Cardiac muscle cell (in vitro differentiated cells and primary cell): ENCODE data around the gene PACS1. TPM values are rescaled to one million over a fixed set of nuclear protein-coding genes. Genes with fewer than 3 reads are reported as not detected.

Experiments
- DNase-seq, 2 donors: peaks; one replicate each; pipeline versions ENCODE4 v3.0.0 to v3.0.0-alpha.2; 2010 to 2017; ENCODE audit warnings: low read depth in 1 of 2, low spot score in 1 of 2
- H3K27ac ChIP-seq: fragments of 200-600 bp; sonication (generic); 2 replicates; pipeline ENCODE4 v1.5.1; 2016
- H3K27me3 ChIP-seq: fragments of 200-600 bp; sonication (generic); 2 replicates; pipeline ENCODE4 v1.6.0; 2016; ENCODE audit warnings: control low read depth
- H3K36me3 ChIP-seq: fragments of 200-600 bp; sonication (generic); 2 replicates; pipeline ENCODE4 v1.5.1; 2016; ENCODE audit warnings: control low read depth
- H3K4me1 ChIP-seq: fragments of 200-600 bp; sonication (generic); 2 replicates; pipeline ENCODE4 v1.8.1; 2017; ENCODE audit warnings: low read depth, mild to moderate bottlenecking, mixed run types
- H3K4me3 ChIP-seq: fragments of 200-600 bp; sonication (generic); 2 replicates; pipeline ENCODE4 v1.5.1; 2016; ENCODE audit warnings: mild to moderate bottlenecking
- H3K9me3 ChIP-seq: fragments of 200-600 bp; sonication (generic); 2 replicates; pipeline ENCODE4 v1.5.1; 2017; ENCODE audit warnings: low read depth, mild to moderate bottlenecking, control low read depth
- CTCF ChIP-seq: IDR thresholded peaks from 2 replicates; pipeline ENCODE4 v1.5.1; 2012; ENCODE audit warnings: low read depth, mild to moderate bottlenecking, low read length
- polyA plus RNA-seq: library from polyadenylated mRNA; unstranded; fragments of >200 nt; fragmentation: Nextera tagmentation; extraction: Ambion mirVana; gene quantifications from 2 replicates; pipeline ENCODE4 v1.2.1, GENCODE V29; 2016
- total RNA-seq: library from RNA; depleted of rRNA; stranded (reverse); fragments of >200 nt; gene quantifications from 2 replicates; pipeline ENCODE4 v1.2.3, GENCODE V29; 2016

The PACS1 gene
- total and polyA plus RNA-seq, 2 experiments from 2014 or later, result 61.6 to 62.1 TPM

- peak overlapping the region; percentile 73 for H3K27ac ChIP-seq
- DNase-seq, result no peak
- no peaks in the 10 kb centered on the region for H3K27me3 ChIP-seq
- peaks cover 6% of the 10 kb centered on the region for H3K4me1 ChIP-seq
- no peaks in the 10 kb centered on the region for H3K9me3 ChIP-seq
- peak overlapping the region; percentile 72 for H3K4me3 ChIP-seq
- TF ChIP-seq CTCF, result no peak
- no peaks in the 10 kb centered on the region for H3K36me3 ChIP-seq
These were observed 188.4 kb downstream of the PACS1 start for GRCh38 chr11:66258473-66258893.

- Histone ChIP-seq H3K9me3 (no peaks in the 10 kb centered on the region), H3K36me3 (no peaks in the 10 kb centered on the region), H3K4me3 (no peak overlapping the region), H3K4me1 (peaks cover 6% of the 10 kb centered on the region), H3K27ac (no peak overlapping the region), H3K27me3 (no peaks in the 10 kb centered on the region)
- TF ChIP-seq CTCF, result no peak
- no peak for DNase-seq
These were observed 189.2 kb downstream of the PACS1 start for GRCh38 chr11:66259225-66259624.

- no peaks in the 10 kb centered on the region for H3K27me3 ChIP-seq
- H3K36me3 ChIP-seq, result no peaks in the 10 kb centered on the region
- DNase-seq, result no peak
- peaks cover 6% of the 10 kb centered on the region for H3K4me1 ChIP-seq
- no peak overlapping the region for H3K27ac ChIP-seq
- no peak for TF ChIP-seq CTCF
- no peak overlapping the region for H3K4me3 ChIP-seq
- H3K9me3 ChIP-seq, result no peaks in the 10 kb centered on the region
These were observed 189.9 kb downstream of the PACS1 start for GRCh38 chr11:66259956-66260355.

GRCh38 chr11:66261578-66261977 is 191.5 kb downstream of the PACS1 start:
- no peaks in the 10 kb centered on the region for H3K27me3 ChIP-seq
- H3K4me1 ChIP-seq, result peaks cover 6% of the 10 kb centered on the region
- no peaks in the 10 kb centered on the region for H3K9me3 ChIP-seq
- no peaks in the 10 kb centered on the region for H3K36me3 ChIP-seq
- H3K27ac ChIP-seq, result no peak overlapping the region
- DNase-seq, result no peak
- no peak for TF ChIP-seq CTCF
- H3K4me3 ChIP-seq, result no peak overlapping the region

- Histone ChIP-seq H3K4me3 (no peak overlapping the region), H3K4me1 (peaks cover 6% of the 10 kb centered on the region), H3K36me3 (no peaks in the 10 kb centered on the region), H3K27ac (no peak overlapping the region), H3K27me3 (no peaks in the 10 kb centered on the region), H3K9me3 (no peaks in the 10 kb centered on the region)
- no peak for DNase-seq
- no peak for TF ChIP-seq CTCF
These were observed 192.1 kb downstream of the PACS1 start for GRCh38 chr11:66262191-66262590.

GRCh38 chr11:66262696-66263095 is 192.6 kb downstream of the PACS1 start:
- no peak overlapping the region for H3K4me3 ChIP-seq

More at GRCh38 chr11:66262696-66263095, 192.6 kb downstream of the PACS1 start:
- DNase-seq, result no peak
- TF ChIP-seq CTCF, result no peak
- no peak overlapping the region for H3K27ac ChIP-seq
- H3K36me3 ChIP-seq, result no peaks in the 10 kb centered on the region
- peaks cover 6% of the 10 kb centered on the region for H3K4me1 ChIP-seq
- H3K9me3 ChIP-seq, result no peaks in the 10 kb centered on the region
- no peaks in the 10 kb centered on the region for H3K27me3 ChIP-seq
